Keratinocyte (primary cell): ENCODE results near the gene PARD6B. TPM values are rescaled to one million over a fixed set of nuclear protein-coding genes. Genes with fewer than 3 reads are reported as not detected.
A peak's percentile ranks its signal among the peaks of the same experiment; 100 is the strongest.
"Not testable (repeated sequence)": the region's sequence is repeated elsewhere in the genome, so short reads cannot be mapped to it uniquely, and the experiment has no call there.

ENCODE experiments used
- DNase-seq: peaks from one replicate; pipeline ENCODE4 v3.0.0-alpha.2; 2011; ENCODE audit warnings: low read depth, missing footprints, low spot score
- FAIRE-seq: peaks from 2 replicates; lab custom pipeline; 2011; peaks lifted over from hg19 to GRCh38; lab: Jason Lieb, UNC
- H2AFZ ChIP-seq: 2 replicates; pipeline ENCODE4 v1.6.0; 2012; ENCODE audit warnings: low read length, control low read depth, inconsistent platforms; ENCODE audit not compliant: control insufficient read depth
- H3K27ac ChIP-seq: 2 replicates; pipeline ENCODE4 v1.5.1; 2011; ENCODE audit warnings: low read length; ENCODE audit not compliant: control insufficient read depth, insufficient read depth
- H3K27me3 ChIP-seq: 3 replicates; pipeline ENCODE4 v1.6.0; 2011; ENCODE audit warnings: low read length; ENCODE audit not compliant: control insufficient read depth, insufficient read depth; ENCODE audit errors: extremely low read depth
- H3K36me3 ChIP-seq, 2 experiments: 2 replicates in 1 of 2; 3 replicates in 1 of 2; pipeline ENCODE4 v1.5.1; 2011; ENCODE audit warnings: low read length in 2 of 2, mild to moderate bottlenecking in 1 of 2; ENCODE audit not compliant: control insufficient read depth in 2 of 2, insufficient read depth in 2 of 2; ENCODE audit errors: extremely low read depth in 1 of 2
- H3K4me1 ChIP-seq: 3 replicates; pipeline ENCODE4 v1.5.1; 2011; ENCODE audit warnings: low read length; ENCODE audit not compliant: control insufficient read depth, insufficient read depth; ENCODE audit errors: extremely low read depth
- H3K4me2 ChIP-seq: 3 replicates; pipeline ENCODE4 v1.6.0; 2011; ENCODE audit warnings: low read depth, low read length; ENCODE audit not compliant: control insufficient read depth, insufficient read depth; ENCODE audit errors: extremely low read depth
- H3K4me3 ChIP-seq, 3 experiments: fragments of 200-600 bp in 1 of 3; sonication (generic) in 1 of 3; 2 replicates in 2 of 3; 3 replicates in 1 of 3; pipeline ENCODE4 v1.5.1; 2011 to 2016; ENCODE audit warnings: low read length in 3 of 3, mild to moderate bottlenecking in 3 of 3, control low read depth in 2 of 3, inconsistent platforms in 1 of 3, low read depth in 1 of 3, mixed read lengths in 1 of 3, mixed run types in 1 of 3, moderate library complexity in 1 of 3; ENCODE audit not compliant: control insufficient read depth in 2 of 3, insufficient read depth in 2 of 3; ENCODE audit errors: extremely low read depth in 1 of 3
- H3K79me2 ChIP-seq: 2 replicates; pipeline ENCODE4 v1.6.0; 2012; ENCODE audit warnings: low read length; ENCODE audit not compliant: control insufficient read depth, insufficient read depth
- H3K9ac ChIP-seq: 3 replicates; pipeline ENCODE4 v1.6.0; 2011; ENCODE audit warnings: low read length; ENCODE audit not compliant: control insufficient read depth, insufficient read depth; ENCODE audit errors: extremely low read depth
- H3K9me1 ChIP-seq: 3 replicates; pipeline ENCODE4 v1.6.0; 2011; ENCODE audit warnings: low read length; ENCODE audit not compliant: control insufficient read depth, insufficient read depth; ENCODE audit errors: extremely low read depth
- H3K9me3 ChIP-seq: 2 replicates; pipeline ENCODE4 v1.5.1; 2012; ENCODE audit warnings: low read depth, low read length; ENCODE audit not compliant: control insufficient read depth
- H4K20me1 ChIP-seq: 3 replicates; pipeline ENCODE4 v1.6.0; 2011; ENCODE audit warnings: low read length; ENCODE audit not compliant: control insufficient read depth, insufficient read depth; ENCODE audit errors: extremely low read depth
- EZH2 ChIP-seq: IDR thresholded peaks from one replicate; pipeline ENCODE4 v1.6.1; 2012; ENCODE audit warnings: inconsistent platforms, mild to moderate bottlenecking, low read length, moderate library complexity
- dilution Hi-C: fragments of 300-500 bp; cut with MboI; formaldehyde crosslinking; loops from one replicate; pipeline ENCODE4 v1.7.0; 2020; ENCODE audit warnings: low sequenced_read_pairs; ENCODE audit not compliant: extremely low pct_ligation_motif_present
- polyA plus RNA-seq, 5 experiments: library from polyadenylated mRNA; depleted of rRNA in 3 of 5; stranded (reverse) in 3 of 5; stranded (forward) in 1 of 5; unstranded in 1 of 5; fragments of >200 nt; gene quantifications; 1 replicate in 1 of 5; 2 replicates in 3 of 5; 3 replicates in 1 of 5; pipeline versions ENCODE4 v1.2.1 to v1.2.3, GENCODE V29; 2011 to 2012; ENCODE audit warnings: missing spikeins in 2 of 5, low read depth in 1 of 5, low replicate concordance in 1 of 5
- TF ChIP-seq, protein P1 (sequence below), 3 experiments: IDR thresholded peaks in 1 of 3; conservative IDR thresholded peaks in 1 of 3; optimal IDR thresholded peaks in 1 of 3; 2 replicates in 2 of 3; 3 replicates in 1 of 3; pipeline versions ENCODE3 to v1.5.1; 2011; ENCODE audit warnings: low read length in 3 of 3, mild to moderate bottlenecking in 3 of 3, moderate library complexity in 2 of 3, control low read depth in 1 of 3, inconsistent platforms in 1 of 3; ENCODE audit not compliant: insufficient read depth in 2 of 3; ENCODE audit errors: extremely low read depth in 1 of 3

PARD6B gene
- polyA plus RNA-seq, 1 donor (not counting 4 experiments of a cell fraction or from before 2014, with no cell fraction given), result 2.0 TPM

DNA sequence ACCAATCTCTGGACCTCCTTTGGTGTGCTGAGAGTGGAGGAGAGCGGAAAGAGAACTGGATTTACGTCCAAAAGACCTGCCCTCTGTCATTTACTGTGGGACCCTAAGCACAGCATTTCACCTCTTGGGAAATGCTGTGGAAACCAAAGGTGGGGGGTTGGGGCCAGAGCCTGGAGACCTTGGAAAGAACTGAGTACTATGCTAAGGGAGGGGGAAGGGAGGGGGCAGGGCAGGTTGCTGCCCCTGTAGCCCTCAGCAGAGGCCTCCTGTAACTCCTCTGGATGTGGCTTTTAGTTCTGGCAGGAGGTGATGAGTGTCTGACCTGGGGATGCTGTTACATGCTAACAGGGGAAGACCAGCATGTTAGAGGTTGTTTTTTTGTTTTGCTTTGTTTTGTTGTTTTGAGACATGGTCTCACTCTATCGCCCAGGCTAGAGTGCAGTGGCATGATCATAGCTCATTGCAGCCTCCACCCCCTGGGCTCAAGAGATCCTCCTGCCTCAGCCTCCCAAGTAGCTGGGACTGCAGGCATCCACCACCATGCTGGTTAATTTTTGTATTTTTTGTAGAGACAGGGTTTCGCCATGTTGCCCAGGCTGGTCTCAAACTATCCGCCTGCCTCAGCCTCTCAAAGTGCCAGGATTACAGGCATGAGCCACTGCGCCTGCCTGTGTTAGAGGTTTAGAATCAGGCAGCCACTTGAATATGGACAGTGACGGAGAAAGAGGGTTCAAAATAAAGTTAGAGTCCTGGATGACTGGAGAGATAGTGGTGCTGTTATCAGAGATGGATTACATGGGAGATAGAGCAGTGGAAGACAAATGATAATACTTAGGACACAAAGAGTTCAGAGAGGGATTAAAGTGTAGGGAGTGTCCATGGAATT is 18.4 kb upstream of the PARD6B start:
- Histone ChIP-seq H3K27me3 (no peaks in the 10 kb centered on the region), H2AFZ (no peak overlapping the region), H3K4me2 (no peak overlapping the region), H3K9me1 (no peaks in the 10 kb centered on the region), H3K4me1 (no peaks in the 10 kb centered on the region), H3K9me3 (no peaks in the 10 kb centered on the region), H3K9ac (no peak overlapping the region), H3K4me3 (no peak overlapping the region), H3K36me3 (no peaks in the 10 kb centered on the region), H3K27ac (no peak overlapping the region), H3K79me2 (no peaks in the 10 kb centered on the region), H4K20me1 (no peaks in the 10 kb centered on the region)
- dilution Hi-C loops, result no loop called here
- TF ChIP-seq EZH2, result no peak
- TF ChIP-seq, protein P1, sequence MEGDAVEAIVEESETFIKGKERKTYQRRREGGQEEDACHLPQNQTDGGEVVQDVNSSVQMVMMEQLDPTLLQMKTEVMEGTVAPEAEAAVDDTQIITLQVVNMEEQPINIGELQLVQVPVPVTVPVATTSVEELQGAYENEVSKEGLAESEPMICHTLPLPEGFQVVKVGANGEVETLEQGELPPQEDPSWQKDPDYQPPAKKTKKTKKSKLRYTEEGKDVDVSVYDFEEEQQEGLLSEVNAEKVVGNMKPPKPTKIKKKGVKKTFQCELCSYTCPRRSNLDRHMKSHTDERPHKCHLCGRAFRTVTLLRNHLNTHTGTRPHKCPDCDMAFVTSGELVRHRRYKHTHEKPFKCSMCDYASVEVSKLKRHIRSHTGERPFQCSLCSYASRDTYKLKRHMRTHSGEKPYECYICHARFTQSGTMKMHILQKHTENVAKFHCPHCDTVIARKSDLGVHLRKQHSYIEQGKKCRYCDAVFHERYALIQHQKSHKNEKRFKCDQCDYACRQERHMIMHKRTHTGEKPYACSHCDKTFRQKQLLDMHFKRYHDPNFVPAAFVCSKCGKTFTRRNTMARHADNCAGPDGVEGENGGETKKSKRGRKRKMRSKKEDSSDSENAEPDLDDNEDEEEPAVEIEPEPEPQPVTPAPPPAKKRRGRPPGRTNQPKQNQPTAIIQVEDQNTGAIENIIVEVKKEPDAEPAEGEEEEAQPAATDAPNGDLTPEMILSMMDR (optimal IDR thresholded peaks at IDR 0.05 in 1 of 3, IDR thresholded peaks at IDR 0.05 in 1 of 3, conservative IDR thresholded peaks at IDR 0.05 in 1 of 3; ENCODE audit: extremely low read depth in 1 of 3, insufficient read depth in 2 of 3, low read length in 3 of 3), result no peak
- FAIRE-seq (no peak), DNase-seq (no peak)

DNA sequence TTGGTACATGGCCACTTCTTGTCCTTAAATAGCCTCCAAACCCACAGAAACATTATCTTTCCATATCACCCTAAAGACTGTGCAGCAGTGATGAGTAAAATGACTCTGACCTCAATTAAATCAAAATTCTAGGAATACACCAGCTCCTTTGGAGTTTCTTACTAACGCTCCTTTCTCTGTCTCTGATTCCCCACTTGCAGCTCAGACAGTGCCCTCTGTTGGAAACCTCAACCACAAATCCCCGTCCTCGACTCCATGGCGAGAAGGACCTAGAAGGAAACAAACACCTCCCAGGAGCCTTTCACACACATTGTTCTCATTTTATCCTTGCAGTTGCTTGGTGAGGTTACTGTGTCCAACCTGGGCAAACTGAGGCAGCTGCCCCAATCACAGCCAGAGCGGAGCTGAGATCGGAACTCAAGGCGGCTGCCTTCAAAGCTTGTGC is 17.7 kb upstream of the PARD6B start:
- H3K27me3 ChIP-seq, result no peaks in the 10 kb centered on the region
- no peak overlapping the region for H3K4me3 ChIP-seq
- no peak overlapping the region for H3K27ac ChIP-seq
- H3K9ac ChIP-seq, result no peak overlapping the region
- no peak for DNase-seq
- TF ChIP-seq, protein P1 (optimal IDR thresholded peaks at IDR 0.05 in 1 of 3, IDR thresholded peaks at IDR 0.05 in 1 of 3, conservative IDR thresholded peaks at IDR 0.05 in 1 of 3; ENCODE audit: extremely low read depth in 1 of 3, insufficient read depth in 2 of 3, low read length in 3 of 3), result peak in 2 of 3 experiments; percentile 4 to 7
- no peak for TF ChIP-seq EZH2
- dilution Hi-C loops, result no loop called here
- H3K9me3 ChIP-seq, result no peaks in the 10 kb centered on the region
- H3K9me1 ChIP-seq, result no peaks in the 10 kb centered on the region
- no peaks in the 10 kb centered on the region for H3K4me1 ChIP-seq
- H3K79me2 ChIP-seq, result no peaks in the 10 kb centered on the region
- FAIRE-seq, result no peak
- no peaks in the 10 kb centered on the region for H3K36me3 ChIP-seq
- no peak overlapping the region for H2AFZ ChIP-seq
- H3K4me2 ChIP-seq, result no peak overlapping the region
- H4K20me1 ChIP-seq, result no peaks in the 10 kb centered on the region

DNA sequence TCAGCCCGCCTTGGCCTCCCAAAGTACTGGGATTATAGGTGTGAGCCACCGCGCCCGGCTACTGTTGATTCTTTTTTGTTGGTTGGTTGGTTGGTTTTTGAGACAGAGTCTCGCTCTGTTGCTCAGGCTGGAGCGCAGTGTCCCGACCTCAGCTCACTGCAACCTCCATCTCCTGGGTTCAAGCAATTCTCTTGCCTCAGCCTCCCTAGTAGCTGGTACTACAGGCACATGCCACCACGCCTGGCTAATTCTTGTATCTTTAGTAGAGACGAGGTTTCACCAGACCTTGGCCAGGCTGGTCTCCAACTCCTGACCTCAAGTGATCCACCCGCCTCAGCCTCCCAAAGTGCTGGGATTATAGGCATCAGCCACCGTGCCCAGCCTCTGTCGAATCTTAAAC is 17.0 kb upstream of the PARD6B start:
- H3K9me3 ChIP-seq, H3K4me2 ChIP-seq, H3K27me3 ChIP-seq, H4K20me1 ChIP-seq, H3K27ac ChIP-seq, H3K4me3 ChIP-seq, H3K4me1 ChIP-seq, H3K9ac ChIP-seq, H2AFZ ChIP-seq, H3K9me1 ChIP-seq, DNase-seq, H3K36me3 ChIP-seq, FAIRE-seq, H3K79me2 ChIP-seq, dilution Hi-C loops: not testable (repeated sequence)
